Gastroesophageal sphincter (tissue), 3 donors: ENCODE measurements around the gene ELOVL4.

ENCODE experiments used
- CTCF ChIP-seq, 4 experiments: fragments of 200-600 bp in 2 of 4; fragments of 450-650 bp in 2 of 4; sonication (generic) in 1 of 4; IDR thresholded peaks; one replicate each; pipeline ENCODE4 v1.5.1; 2017 to 2019; ENCODE audit warnings: antibody characterized with exemption in 4 of 4, mild to moderate bottlenecking in 2 of 4, moderate library complexity in 2 of 4
- POLR2A ChIP-seq, 2 donors: fragments of 450-650 bp; IDR thresholded peaks; one replicate each; pipeline ENCODE4 v1.6.1; 2017; ENCODE audit warnings: antibody characterized with exemption in 2 of 2, mild to moderate bottlenecking in 2 of 2, moderate library complexity in 1 of 2

- no peak for TF ChIP-seq CTCF (IDR thresholded peaks at IDR 0.05)
- TF ChIP-seq POLR2A (IDR thresholded peaks at IDR 0.05), result no peak
These were observed 18.8 kb downstream of the ELOVL4 start for GRCh38 chr6:79928478-79928998.
